Transverse colon (tissue), 3 donors: Measurements from ENCODE around the gene MAP6.

Experiments
- CTCF ChIP-seq, 5 experiments: fragments of 200-600 bp in 3 of 5; fragments of 450-650 bp in 2 of 5; sonication (generic) in 3 of 5; IDR thresholded peaks; 1 replicate in 2 of 5; 2 replicates in 3 of 5; pipeline ENCODE4 v1.5.1; 2016 to 2017; ENCODE audit warnings: antibody characterized with exemption in 5 of 5, inconsistent platforms in 3 of 5, mild to moderate bottlenecking in 2 of 5, moderate library complexity in 1 of 5
- POLR2A ChIP-seq: fragments of 450-650 bp; IDR thresholded peaks from one replicate; pipeline ENCODE4 v1.6.1; 2016; ENCODE audit warnings: antibody characterized with exemption, mild to moderate bottlenecking, moderate library complexity

GRCh38 chr11:75691804-75692203, 23.0 kb upstream of the MAP6 start:
- TF ChIP-seq CTCF (IDR thresholded peaks at IDR 0.05) (no peak), POLR2A (no peak)
